HepG2 (cell line): ENCODE results near the gene POLH. TPM values are rescaled to one million over a fixed set of nuclear protein-coding genes. Genes with fewer than 3 reads are reported as not detected.

Experiments
- AFF4 ChIP-seq: sonication (generic); formaldehyde crosslinking; IDR thresholded peaks from 2 replicates; pipeline ENCODE4 v1.4.0; 2020; ENCODE audit warnings: missing genetic modification reagents
- ARID5B ChIP-seq: IDR thresholded peaks from 2 replicates; pipeline ENCODE4 v1.4.0; 2020; ENCODE audit warnings: mild to moderate bottlenecking, missing genetic modification reagents
- FOXM1 ChIP-seq: sonication (generic); formaldehyde crosslinking; IDR thresholded peaks from 2 replicates; pipeline ENCODE4 v1.5.0; 2020; ENCODE audit warnings: missing genetic modification reagents
- GPBP1L1 ChIP-seq: sonication (generic); formaldehyde crosslinking; IDR thresholded peaks from 2 replicates; pipeline ENCODE4 v1.5.0; 2020; ENCODE audit warnings: mild to moderate bottlenecking, missing genetic modification reagents
- JDP2 ChIP-seq: sonication (generic); formaldehyde crosslinking; IDR thresholded peaks from 2 replicates; pipeline ENCODE4 v1.8.1; 2022; ENCODE audit warnings: missing genetic modification reagents, borderline replicate concordance
- MAFK ChIP-seq, 2 experiments: IDR thresholded peaks in 1 of 2; conservative IDR thresholded peaks in 1 of 2; 2 replicates each; pipeline ENCODE4 v1.6.1; 2011; ENCODE audit warnings: improper control_type of control experiment in 2 of 2, low read length in 2 of 2
- NAIF1 ChIP-seq: sonication (generic); formaldehyde crosslinking; IDR thresholded peaks from 2 replicates; pipeline ENCODE4 v1.5.0; 2020; ENCODE audit warnings: mild to moderate bottlenecking, missing genetic modification reagents, borderline replicate concordance
- RORA ChIP-seq: sonication (generic); formaldehyde crosslinking; IDR thresholded peaks from 2 replicates; pipeline ENCODE4 v1.5.0; 2020; ENCODE audit warnings: mild to moderate bottlenecking, missing genetic modification reagents, moderate library complexity
- SIX4 ChIP-seq: sonication (generic); formaldehyde crosslinking; IDR thresholded peaks from 2 replicates; pipeline ENCODE4 v1.4.0; 2020; ENCODE audit warnings: missing genetic modification reagents
- THAP9 ChIP-seq: sonication (generic); formaldehyde crosslinking; IDR thresholded peaks from 2 replicates; pipeline ENCODE4; 2020; ENCODE audit warnings: missing genetic modification reagents, mild to moderate bottlenecking, borderline replicate concordance
- XRCC5 ChIP-seq: fragments of 200-400 bp; formaldehyde crosslinking; optimal IDR thresholded peaks from 2 replicates; pipeline ENCODE3; 2017; ENCODE audit warnings: mild to moderate bottlenecking, low read length
- ZFP36 ChIP-seq: fragments of 150-350 bp; IDR thresholded peaks from 2 replicates; pipeline ENCODE4 v1.6.1; 2018; ENCODE audit warnings: borderline replicate concordance, low read length, low read depth; ENCODE audit not compliant: partially characterized antibody
- ZNF556 ChIP-seq: sonication (generic); formaldehyde crosslinking; IDR thresholded peaks from 2 replicates; pipeline ENCODE4 v1.4.0; 2020; ENCODE audit warnings: mild to moderate bottlenecking, missing genetic modification reagents, borderline replicate concordance
- ZNF746 ChIP-seq: sonication (generic); formaldehyde crosslinking; IDR thresholded peaks from 2 replicates; pipeline ENCODE4 v1.8.0; 2022; ENCODE audit warnings: mild to moderate bottlenecking, missing genetic modification reagents
- ZNF770 ChIP-seq: sonication (generic); formaldehyde crosslinking; IDR thresholded peaks from 2 replicates; pipeline ENCODE4 v1.5.0; 2020; ENCODE audit warnings: mild to moderate bottlenecking, missing genetic modification reagents
- polyA plus RNA-seq, 8 experiments: library from polyadenylated mRNA; depleted of rRNA in 3 of 8; stranded (reverse) in 7 of 8; unstranded in 1 of 8; fragments of >200 nt; fragmentation: Illumina TruSeq in 4 of 8; extraction: Trizol in 4 of 8; gene quantifications; 2 replicates each; pipeline versions ENCODE4 v1.2.1 to v1.2.3, GENCODE V29; 2011 to 2016; ENCODE audit warnings: low read depth in 4 of 8, missing spikeins in 1 of 8, mixed read lengths in 1 of 8; ENCODE audit not compliant: insufficient read depth in 1 of 8
- total RNA-seq, 5 experiments: library from RNA; depleted of rRNA; stranded (reverse); fragments of >200 nt; fragmentation: Illumina TruSeq; extraction: Trizol; gene quantifications; 2 replicates each; pipeline ENCODE4 v1.2.3, GENCODE V29; 2016; ENCODE audit warnings: low read depth in 1 of 5

Gene POLH
- total and polyA plus RNA-seq, 2 of the 13 experiments (the other 11 are each of a cell fraction or from before 2014, with no cell fraction given): 11.6 to 25.0 TPM

- no peak for TF ChIP-seq SIX4
- TF ChIP-seq RORA (CRISPR knock-in tag): no peak
- no peak for TF ChIP-seq ZNF746
- no peak for TF ChIP-seq ZFP36
- 0 out of 2 replicates have a peak, but pooled peaks have one; percentile 31 for TF ChIP-seq ZNF770 (CRISPR knock-in tag)
- no peak for TF ChIP-seq ZNF556
- no peak for TF ChIP-seq JDP2 (CRISPR knock-in tag)
- no peak for TF ChIP-seq MAFK (conservative IDR thresholded peaks at IDR 0.05 in 1 of 2, IDR thresholded peaks at IDR 0.05 in 1 of 2; ENCODE audit: low read length in 2 of 2)
- TF ChIP-seq GPBP1L1: no peak
- peak; percentile 36 for TF ChIP-seq XRCC5
- no peak for TF ChIP-seq AFF4 (CRISPR knock-in tag)
- no peak for TF ChIP-seq THAP9
- TF ChIP-seq FOXM1: no peak
- TF ChIP-seq NAIF1 (CRISPR knock-in tag): no peak
- 0 out of 2 replicates have a peak, but pooled peaks have one; percentile 29 for TF ChIP-seq ARID5B (CRISPR knock-in tag)
Measured at GRCh38 chr6:43608310-43608763, 32.4 kb downstream of the POLH start (continued).
